ENCODE results near the gene ARID3C.

ARID3C gene

GRCh38 chr9:34627716-34628655 lies 880 bp downstream of the ARID3C start:
- no peak for DNase-seq (ENCODE audit: low spot score)

- DNase-seq (ENCODE audit: low spot score) = no peak
These were observed 3.7 kb downstream of the ARID3C start for GRCh38 chr9:34625186-34625486.

GRCh38 chr9:34624475-34625185 lies 4.2 kb downstream of the ARID3C start:
- DNase-seq (ENCODE audit: low spot score) = no peak

GRCh38 chr9:34623374-34624235 lies 5.3 kb downstream of the ARID3C start:
- DNase-seq (ENCODE audit: low spot score) = no peak

GRCh38 chr9:34620061-34620994 lies 8.5 kb downstream of the ARID3C start, which contains the start of gene DCTN3:
Gene DCTN3 (minus strand): TSS chr9:34620495. CDS start chr9:34620464, 31 bp downstream.
- peak; percentile 95 for DNase-seq (ENCODE audit: low spot score)

- no peak for DNase-seq (ENCODE audit: low spot score)
These were observed 13.7 kb downstream of the ARID3C start for GRCh38 chr9:34615132-34615531.

- peak; percentile 78 for DNase-seq (ENCODE audit: low spot score)
These were observed 16.0 kb downstream of the ARID3C start for GRCh38 chr9:34612788-34613390.

DNA sequence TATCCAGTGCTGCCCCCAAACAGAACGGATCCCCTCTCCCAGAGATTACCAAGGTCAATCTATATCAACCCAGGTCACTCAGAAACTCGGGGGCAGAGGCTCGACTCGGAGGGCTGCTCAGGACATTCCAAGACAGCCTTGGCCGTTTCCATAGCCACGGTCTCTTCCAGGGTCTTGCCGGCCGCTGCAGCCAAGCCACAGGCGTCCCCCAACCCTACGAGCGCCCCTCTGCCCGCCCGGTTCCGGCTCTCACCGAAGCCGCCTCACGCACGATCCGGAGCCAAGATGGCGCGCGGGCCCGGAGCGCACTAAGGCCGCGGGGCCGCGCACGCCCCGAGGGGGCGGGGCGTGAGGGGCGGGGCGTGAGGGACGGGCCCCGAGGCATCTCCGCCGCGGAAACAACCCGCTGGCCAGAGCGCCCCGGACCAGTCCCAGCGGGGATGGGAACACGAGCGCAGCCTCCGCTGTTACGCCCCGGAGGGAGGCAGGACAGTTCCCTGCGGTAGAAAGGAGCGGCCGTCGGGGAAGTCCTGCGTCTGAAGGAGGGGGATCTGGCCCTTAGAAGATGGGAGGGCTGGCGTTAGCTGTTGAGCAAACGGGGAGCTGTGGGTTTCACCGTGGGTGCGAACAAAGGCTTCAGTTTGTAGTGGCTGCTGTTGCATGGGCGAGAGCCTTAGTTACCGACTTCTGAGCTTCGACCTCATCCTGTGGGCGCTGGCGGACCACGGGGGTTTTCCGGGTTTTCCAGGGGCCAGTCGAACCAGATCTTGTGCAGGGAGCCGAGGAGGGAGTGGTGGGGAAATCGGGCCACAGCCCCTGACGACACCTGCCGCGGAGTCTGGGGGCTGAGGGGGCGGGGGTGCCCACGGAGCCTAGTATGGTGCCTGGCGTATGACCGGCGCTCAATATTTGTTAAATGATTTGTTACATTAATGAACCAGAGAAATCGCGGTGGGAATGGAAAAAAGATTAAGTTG lies 16.8 kb downstream of the ARID3C start, which contains the start of gene RPP25L:
RPP25L (minus strand) TSS at position 287 of the 977 bp plus-strand sequence. CDS start 801 bp downstream, outside the sequence.
- DNase-seq (ENCODE audit: low spot score) = peak; percentile 82

- no peak for DNase-seq (ENCODE audit: low spot score)
These were observed 17.5 kb downstream of the ARID3C start for GRCh38 chr9:34611251-34611810.

DNA sequence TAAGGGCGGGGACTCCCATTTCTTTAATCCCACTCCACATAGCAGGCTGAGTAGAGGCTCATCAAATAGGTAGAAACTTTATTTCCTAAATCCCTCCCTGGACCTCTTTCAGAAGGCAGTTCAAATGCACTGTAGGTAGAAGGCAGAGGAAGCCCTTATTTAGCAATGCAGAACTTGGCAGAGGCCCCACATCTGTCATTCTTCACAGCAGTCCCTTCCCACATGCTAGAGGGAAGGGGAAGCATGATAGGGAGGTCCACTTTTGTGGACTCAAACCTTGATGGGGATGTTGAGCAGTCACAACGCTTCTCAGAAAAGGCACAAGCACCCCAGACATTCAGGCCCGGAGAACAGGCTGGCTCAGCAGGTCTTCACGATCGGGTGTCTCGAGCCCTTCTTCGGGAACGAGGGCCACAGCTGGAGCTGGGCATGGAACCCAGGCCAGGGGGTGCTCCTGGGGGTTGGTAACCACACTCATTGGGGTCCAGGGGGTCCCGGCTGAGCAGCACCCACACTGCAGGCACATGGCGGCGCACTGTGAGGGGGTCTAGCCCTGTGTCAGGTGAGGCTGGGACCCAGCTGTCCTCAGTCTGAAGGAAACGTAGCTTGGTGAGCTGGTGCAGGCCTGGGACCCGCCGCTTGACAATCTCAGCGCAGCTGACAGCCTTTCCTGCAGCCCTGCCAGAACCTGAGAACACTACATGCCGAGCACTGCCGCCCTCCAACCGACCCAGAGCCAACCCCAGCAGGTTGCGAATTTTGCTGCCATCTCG lies 18.2 kb downstream of the ARID3C start:
- no peak for DNase-seq (ENCODE audit: low spot score)

DNA sequence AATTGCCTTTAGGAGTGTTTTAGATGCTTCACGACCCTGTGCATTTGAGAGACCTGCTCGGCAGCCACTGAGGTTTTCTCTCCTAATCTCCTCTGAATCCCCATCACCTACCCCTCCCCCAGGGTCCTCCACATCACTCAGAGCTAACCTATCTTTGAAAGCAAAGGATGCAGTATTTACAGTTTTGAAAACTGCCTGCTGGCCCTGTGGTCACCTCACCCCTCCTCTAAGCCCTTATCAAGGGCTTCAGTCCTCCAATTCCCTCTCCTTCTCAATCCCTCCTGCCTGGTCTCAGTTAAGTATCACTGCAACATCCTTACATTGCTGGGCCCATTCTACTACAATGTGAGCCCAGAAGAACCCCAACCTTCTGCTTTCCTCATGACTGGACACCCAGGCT lies 21.5 kb downstream of the ARID3C start:
- no peak for DNase-seq (ENCODE audit: low spot score)

DNA sequence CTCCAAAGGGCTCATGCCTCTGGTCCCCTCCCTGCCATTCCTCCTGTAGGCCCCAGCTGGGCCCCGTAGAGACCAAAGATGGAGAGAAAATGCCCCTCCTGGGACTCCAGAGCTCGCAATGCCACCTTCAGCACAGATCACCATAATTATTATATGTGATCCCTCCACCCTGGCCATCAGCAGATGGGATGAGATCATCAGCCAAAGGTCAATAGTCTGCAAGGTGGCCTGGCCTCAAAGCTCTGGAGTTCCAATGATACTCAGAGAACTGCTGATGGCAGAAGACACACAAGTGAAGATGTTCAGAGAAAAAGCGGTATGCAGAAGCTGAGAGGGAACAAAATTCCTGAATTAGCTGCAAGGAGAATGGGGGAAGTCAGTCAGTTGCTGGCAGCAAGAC lies 22.0 kb downstream of the ARID3C start:
- no peak for DNase-seq (ENCODE audit: low spot score)

DNA sequence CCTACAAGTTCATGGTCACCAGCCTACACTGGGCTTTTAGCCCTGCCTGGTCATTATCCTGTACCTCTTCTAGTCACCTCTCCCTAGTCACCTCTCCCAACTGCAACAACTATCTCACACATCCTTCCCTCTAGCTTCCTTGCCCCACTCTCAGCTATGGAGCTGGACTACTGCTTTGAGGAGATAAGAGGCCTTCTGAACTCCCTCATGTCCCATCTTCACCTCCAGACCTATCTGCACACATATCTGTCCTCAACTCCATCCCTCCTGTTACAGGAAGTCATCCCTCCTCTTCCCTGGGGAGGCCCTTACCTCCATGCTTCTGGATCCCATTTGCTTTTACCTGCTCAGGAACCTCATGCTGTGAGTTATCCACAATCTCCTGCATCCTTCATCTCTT lies 22.7 kb downstream of the ARID3C start:
- no peak for DNase-seq (ENCODE audit: low spot score)

GRCh38 chr9:34603610-34604231 lies 25.1 kb downstream of the ARID3C start:
- peak; percentile 85 for DNase-seq (ENCODE audit: low spot score)

DNA sequence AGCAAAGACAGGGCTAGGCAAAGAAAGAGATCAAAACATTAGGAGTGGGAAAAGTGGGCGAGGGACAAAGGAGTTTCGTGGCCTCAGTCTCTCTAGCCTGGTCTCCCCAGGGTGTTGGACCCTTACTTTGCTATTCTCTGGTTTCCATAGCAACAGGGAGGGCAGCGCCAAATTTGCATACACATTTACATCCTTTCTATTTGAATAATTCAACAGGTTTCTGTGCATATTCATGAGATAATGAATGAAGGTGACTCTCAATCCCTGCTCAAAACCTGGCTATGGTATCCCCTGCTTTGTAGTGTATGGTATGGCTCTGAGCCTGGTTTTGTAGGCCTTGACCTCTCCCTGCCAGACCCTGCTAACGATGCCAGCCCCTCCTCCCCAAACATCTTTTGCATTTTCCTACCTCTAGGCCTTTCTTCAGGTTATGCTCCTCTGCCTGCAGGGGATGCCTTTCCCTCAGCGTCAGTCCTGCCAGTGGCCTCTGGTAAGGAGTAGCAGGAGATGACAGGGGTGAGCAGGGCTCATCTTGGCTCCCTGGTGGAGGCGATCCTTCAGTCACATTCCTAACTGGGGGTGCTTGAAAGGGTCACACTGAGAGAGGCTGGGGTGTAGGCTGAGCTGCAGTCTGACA lies 26.8 kb downstream of the ARID3C start:
- no peak for DNase-seq (ENCODE audit: low spot score)

DNA sequence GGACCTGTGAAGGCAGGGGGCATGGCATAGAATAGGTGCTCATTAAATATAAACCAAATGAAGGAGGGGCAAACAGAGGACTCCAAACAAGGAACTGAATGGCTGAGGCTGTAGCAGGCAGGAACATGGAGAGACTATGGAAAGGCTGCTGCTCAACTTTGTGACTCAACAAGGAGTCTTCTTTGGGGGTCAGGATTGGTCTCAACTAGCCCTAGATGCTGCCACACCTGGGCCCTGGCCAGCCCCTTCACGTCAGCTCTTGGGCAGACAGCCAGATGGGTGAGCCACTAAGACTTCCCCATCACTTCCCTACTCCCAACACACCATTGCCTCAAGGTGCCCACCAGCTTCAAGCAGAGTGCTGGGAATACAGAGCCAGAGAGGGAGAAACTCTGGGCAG lies 28.0 kb downstream of the ARID3C start:
- no peak for DNase-seq (ENCODE audit: low spot score)

- DNase-seq (ENCODE audit: low spot score) = no peak
These were observed 29.3 kb downstream of the ARID3C start for GRCh38 chr9:34599546-34599945.

Measured in CD4-positive, alpha-beta T cell treated with Interleukin-2 at 100 ng/mL for 4 hours (primary cell).